ENCODE results near the gene PCDHGB4.
A peak's percentile ranks its signal among the peaks of the same experiment; 100 is the strongest.
"Not testable (repeated sequence)": the region's sequence is repeated elsewhere in the genome, so short reads cannot be mapped to it uniquely, and the experiment has no call there.

PCDHGB4 gene

DNA sequence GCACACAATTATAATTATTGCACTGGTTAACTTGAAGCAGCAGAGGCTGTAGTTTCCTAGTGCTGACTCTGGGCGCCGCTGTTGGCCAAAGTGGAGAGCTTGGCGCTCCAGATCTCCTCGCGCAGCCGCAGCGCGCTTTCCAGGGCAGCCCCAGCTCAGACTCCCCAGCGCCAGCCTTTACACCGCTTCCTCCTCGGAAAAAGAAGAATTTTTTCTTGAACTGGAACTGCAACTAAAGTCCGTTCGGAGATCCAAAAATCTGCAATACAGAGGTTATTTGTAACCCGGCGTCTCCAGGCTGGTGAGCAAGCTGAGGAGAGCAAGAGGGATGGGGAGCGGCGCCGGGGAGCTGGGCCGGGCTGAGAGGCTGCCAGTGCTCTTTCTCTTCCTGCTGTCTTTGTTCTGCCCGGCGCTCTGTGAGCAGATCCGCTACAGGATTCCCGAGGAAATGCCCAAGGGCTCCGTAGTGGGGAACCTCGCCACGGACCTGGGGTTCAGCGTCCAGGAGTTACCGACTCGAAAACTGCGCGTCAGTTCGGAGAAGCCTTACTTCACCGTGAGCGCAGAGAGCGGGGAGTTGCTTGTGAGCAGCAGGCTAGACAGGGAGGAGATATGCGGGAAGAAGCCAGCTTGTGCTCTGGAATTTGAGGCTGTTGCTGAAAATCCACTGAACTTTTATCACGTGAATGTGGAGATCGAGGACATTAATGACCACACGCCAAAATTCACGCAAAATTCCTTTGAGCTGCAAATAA lies at the start of gene PCDHGB4:
PCDHGB4 (plus strand) TSS at position 142 of the 755 bp plus-strand sequence; CDS start at position 329, 187 bp downstream.
- in situ Hi-C loops (cut with MboI; ENCODE audit: low pct_unique_long_range_greater_than_20kb, low sequenced_read_pairs), result not testable (repeated sequence)

DNA sequence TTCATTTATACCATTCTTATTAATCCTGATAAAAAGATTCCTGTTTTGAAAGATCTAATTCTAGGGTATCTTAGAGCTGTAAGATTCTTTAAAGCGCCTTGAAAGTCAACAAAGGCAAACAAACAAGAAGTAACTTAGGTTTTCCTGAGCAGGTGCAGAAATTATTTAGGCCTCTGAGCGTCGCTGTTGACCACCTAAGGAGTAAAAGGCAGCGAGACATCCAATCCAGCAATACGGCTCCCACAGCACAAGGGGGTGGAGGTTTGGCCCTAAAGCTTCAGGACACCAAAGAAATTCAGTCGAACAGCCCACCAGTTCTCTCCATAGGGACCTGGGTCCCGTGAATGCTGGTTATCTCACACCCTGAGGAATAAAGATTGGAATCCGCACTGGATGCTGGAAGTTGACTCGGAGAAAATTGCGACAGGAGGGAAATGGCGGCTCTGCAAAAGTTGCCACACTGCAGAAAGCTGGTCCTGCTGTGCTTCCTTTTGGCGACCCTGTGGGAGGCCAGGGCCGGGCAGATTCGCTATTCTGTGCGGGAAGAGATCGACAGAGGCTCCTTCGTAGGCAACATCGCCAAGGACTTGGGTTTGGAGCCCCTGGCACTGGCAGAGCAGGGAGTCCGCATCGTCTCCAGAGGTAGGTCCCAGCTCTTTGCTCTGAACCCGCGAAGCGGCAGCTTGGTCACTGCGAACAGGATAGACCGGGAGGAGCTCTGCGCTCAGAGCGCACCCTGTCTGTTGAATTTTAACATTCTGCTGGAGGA lies 48.8 kb upstream of the PCDHGB4 start, which contains the start of gene PCDHGA2:
PCDHGA2 (plus strand) TSS at position 223 of the 769 bp plus-strand sequence.
- in situ Hi-C loops (cut with MboI; ENCODE audit: low pct_unique_long_range_greater_than_20kb, low sequenced_read_pairs), result no loop called here
- DNase-seq, result peak; percentile 41

More for the DNA sequence above, at the start of gene PCDHGB4:
- not testable (repeated sequence) for DNase-seq

DNA sequence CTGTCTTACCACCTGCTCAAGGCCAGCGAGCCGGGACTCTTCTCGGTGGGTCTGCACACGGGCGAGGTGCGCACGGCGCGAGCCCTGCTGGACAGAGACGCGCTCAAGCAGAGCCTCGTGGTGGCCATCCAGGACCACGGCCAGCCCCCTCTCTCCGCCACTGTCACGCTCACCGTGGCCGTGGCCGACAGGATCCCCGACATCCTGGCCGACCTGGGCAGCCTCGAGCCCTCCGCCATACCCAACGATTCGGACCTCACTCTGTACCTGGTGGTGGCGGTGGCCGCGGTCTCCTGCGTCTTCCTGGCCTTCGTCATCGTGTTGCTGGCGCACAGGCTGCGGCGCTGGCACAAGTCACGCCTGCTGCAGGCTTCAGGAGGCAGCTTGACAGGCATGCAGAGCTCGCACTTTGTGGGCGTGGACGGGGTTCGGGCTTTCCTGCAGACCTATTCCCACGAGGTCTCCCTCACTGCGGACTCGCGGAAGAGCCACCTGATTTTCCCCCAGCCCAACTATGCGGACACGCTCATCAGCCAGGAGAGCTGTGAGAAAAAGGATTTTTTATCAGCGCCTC lies 46.6 kb upstream of the PCDHGB4 start:
- in situ Hi-C loops (cut with MboI; ENCODE audit: low pct_unique_long_range_greater_than_20kb, low sequenced_read_pairs); DNase-seq: not testable (repeated sequence)

DNA sequence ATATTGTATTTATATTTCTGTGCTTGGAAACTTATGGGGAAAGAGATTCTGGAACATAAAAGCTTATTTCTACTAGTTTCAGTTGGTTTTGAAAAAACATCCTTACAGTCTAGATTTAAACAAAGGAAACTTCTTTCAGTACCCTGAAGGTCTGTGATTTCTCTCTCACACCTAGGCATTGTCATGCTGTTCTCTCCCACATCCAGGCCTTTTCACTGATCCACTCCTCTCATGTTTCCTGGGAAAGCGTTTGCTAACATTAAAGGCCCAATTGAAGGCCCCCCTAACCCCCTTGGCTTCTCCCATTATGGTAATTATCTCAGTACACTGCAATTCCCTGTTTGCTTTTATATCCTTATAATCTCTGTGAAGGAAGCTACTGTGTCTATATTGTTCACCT lies 44.7 kb upstream of the PCDHGB4 start:
- in situ Hi-C loops (cut with MboI; ENCODE audit: low pct_unique_long_range_greater_than_20kb, low sequenced_read_pairs), result no loop called here

DNA sequence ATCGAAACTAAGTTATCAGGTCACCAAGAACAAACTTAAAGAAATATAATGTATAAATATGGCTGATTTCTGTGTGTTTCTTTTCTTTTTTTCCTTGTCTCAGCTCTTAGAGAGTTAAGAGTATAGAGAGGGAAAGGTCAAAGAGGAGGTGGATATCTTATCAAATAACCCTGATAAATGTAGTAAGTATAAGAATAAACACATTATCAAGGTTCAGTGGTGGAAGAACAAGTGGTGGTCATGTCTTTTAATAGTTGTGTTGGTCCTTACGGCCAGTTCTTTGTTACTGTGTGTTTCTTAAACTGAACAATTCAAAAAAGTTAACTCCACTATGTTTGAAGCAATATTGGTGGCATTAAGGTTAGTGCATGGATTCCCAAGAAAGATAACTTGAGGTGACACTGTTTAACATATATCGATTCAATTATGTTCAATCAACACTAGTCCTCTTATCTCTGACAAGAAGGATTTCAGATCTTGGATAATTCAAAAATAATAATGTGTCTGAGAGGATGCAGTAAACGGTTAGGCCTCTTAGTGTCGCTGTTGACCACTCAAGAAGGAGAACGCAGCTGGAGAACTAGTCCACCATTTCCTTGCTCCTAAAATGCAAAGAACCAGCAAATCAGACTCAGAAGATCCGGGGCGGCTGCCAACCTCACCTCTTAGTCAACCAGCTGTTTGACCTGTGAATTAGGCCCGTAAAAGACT lies 44.1 kb upstream of the PCDHGB4 start, which contains the start of gene PCDHGA3:
PCDHGA3 (plus strand) TSS at position 588 of the 711 bp plus-strand sequence. CDS start 205 bp downstream, outside the sequence.
- in situ Hi-C loops (cut with MboI; ENCODE audit: low pct_unique_long_range_greater_than_20kb, low sequenced_read_pairs), result no loop called here
- no peak for DNase-seq

More for the DNA sequence above, 44.7 kb upstream of the PCDHGB4 start:
- DNase-seq, result no peak

- no peak for DNase-seq
- in situ Hi-C loops (cut with MboI; ENCODE audit: low pct_unique_long_range_greater_than_20kb, low sequenced_read_pairs), result no loop called here
Measured at GRCh38 chr5:141343953-141344463, 43.5 kb upstream of the PCDHGB4 start.

GRCh38 chr5:141345327-141345726 lies 42.2 kb upstream of the PCDHGB4 start:
- no peak for DNase-seq
- in situ Hi-C loops (cut with MboI; ENCODE audit: low pct_unique_long_range_greater_than_20kb, low sequenced_read_pairs), result no loop called here

- in situ Hi-C loops (cut with MboI; ENCODE audit: low pct_unique_long_range_greater_than_20kb, low sequenced_read_pairs); DNase-seq: not testable (repeated sequence)
Measured at GRCh38 chr5:141346017-141346416, 41.5 kb upstream of the PCDHGB4 start.

GRCh38 chr5:141349917-141350619 lies 37.4 kb upstream of the PCDHGB4 start, which contains the start of gene PCDHGB1:
Gene PCDHGB1, plus strand, starts transcription at chr5:141350099. Its CDS starts 162 bp downstream, at chr5:141350261.
- DNase-seq, result peak; percentile 40
- in situ Hi-C loops (cut with MboI; ENCODE audit: low pct_unique_long_range_greater_than_20kb, low sequenced_read_pairs), result loop anchor here (25.0 kb wide), 1 partner anchor 212 kb away; no protein-coding TSS in a partner anchor

DNA sequence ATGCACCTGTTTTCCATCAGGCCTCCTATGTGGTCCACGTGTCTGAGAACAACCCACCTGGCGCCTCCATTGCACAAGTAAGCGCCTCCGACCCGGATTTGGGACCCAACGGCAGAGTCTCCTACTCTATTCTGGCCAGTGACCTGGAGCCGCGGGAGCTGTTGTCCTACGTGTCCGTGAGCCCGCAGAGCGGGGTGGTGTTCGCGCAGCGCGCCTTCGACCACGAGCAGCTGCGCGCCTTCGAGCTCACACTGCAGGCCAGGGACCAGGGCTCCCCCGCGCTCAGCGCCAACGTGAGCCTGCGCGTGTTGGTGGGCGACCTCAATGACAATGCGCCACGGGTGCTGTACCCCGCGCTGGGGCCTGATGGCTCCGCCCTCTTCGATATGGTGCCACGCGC lies 35.9 kb upstream of the PCDHGB4 start:
- in situ Hi-C loops (cut with MboI; ENCODE audit: low pct_unique_long_range_greater_than_20kb, low sequenced_read_pairs), result loop anchor here (25.0 kb wide), 1 partner anchor 211 kb away; no protein-coding TSS in a partner anchor

DNA sequence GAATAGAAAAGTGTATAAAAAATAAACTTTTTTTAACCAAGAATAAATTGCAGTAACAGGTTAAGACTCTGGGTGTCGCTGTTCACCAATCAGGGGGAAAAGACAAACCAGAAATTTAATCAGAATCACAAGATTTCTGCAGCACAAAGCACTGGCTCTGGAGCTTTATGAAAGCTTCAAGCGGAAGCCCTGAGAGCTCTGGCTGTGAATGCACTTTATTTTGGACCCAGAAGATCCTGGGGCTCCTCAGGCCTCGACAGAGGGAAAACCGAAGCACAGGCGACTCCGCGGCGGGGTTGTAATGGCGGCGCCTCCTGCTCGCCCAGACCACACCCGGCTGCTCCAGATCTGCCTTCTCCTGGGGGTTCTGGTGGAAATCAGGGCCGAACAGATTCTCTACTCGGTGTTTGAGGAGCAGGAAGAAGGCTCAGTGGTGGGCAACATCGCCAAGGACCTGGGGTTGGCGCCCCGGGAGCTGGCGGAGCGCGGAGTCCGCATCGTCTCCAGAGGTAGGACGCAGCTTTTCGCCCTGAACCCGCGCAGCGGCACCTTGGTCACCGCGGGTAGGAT lies 32.5 kb upstream of the PCDHGB4 start, which contains the start of gene PCDHGA4:
PCDHGA4 (plus strand) TSS at position 122 of the 570 bp plus-strand sequence; CDS start at position 209, 87 bp downstream.
- in situ Hi-C loops (cut with MboI; ENCODE audit: low pct_unique_long_range_greater_than_20kb, low sequenced_read_pairs), result loop anchor here (25.0 kb wide), 1 partner anchor 207 kb away; no protein-coding TSS in a partner anchor
- peak; percentile 17 for DNase-seq

More for the DNA sequence above, 35.9 kb upstream of the PCDHGB4 start:
- DNase-seq, result no peak

- no peak for DNase-seq
- in situ Hi-C loops (cut with MboI; ENCODE audit: low pct_unique_long_range_greater_than_20kb, low sequenced_read_pairs), result loop anchor here (25.0 kb wide), 1 partner anchor 207 kb away; no protein-coding TSS in a partner anchor
Measured at GRCh38 chr5:141355641-141356040, 31.9 kb upstream of the PCDHGB4 start.

DNA sequence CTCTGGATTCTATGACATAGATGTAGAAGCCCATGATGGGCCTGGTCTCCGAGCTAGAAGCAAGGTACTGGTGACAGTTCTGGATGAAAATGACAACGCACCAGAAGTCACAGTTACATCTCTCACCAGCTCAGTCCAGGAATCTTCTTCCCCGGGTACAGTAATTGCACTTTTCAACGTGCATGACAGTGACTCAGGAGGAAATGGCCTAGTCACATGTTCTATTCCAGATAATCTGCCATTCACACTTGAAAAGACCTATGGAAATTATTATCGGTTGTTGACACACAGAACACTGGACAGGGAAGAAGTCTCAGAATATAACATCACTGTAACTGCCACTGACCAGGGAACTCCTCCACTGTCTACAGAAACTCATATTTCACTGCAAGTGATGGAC lies 31.4 kb upstream of the PCDHGB4 start:
- in situ Hi-C loops (cut with MboI; ENCODE audit: low pct_unique_long_range_greater_than_20kb, low sequenced_read_pairs), result loop anchor here (25.0 kb wide), 1 partner anchor 206 kb away; no protein-coding TSS in a partner anchor
- no peak for DNase-seq

- in situ Hi-C loops (cut with MboI; ENCODE audit: low pct_unique_long_range_greater_than_20kb, low sequenced_read_pairs), result loop anchor here (25.0 kb wide), 1 partner anchor 205 kb away; no protein-coding TSS in a partner anchor
- DNase-seq, result no peak
Measured at GRCh38 chr5:141356950-141357349, 30.5 kb upstream of the PCDHGB4 start.

GRCh38 chr5:141359790-141360426 lies 27.6 kb upstream of the PCDHGB4 start, which contains the start of gene PCDHGB2:
Gene PCDHGB2, plus strand, starts transcription at chr5:141359994. Its CDS starts 142 bp downstream, at chr5:141360136.
- in situ Hi-C loops (cut with MboI; ENCODE audit: low pct_unique_long_range_greater_than_20kb, low sequenced_read_pairs), result loop anchor here (25.0 kb wide), 1 partner anchor 202 kb away; no protein-coding TSS in a partner anchor
- peak; percentile 75 for DNase-seq

GRCh38 chr5:141360685-141361084 lies 26.8 kb upstream of the PCDHGB4 start:
- no peak for DNase-seq
- in situ Hi-C loops (cut with MboI; ENCODE audit: low pct_unique_long_range_greater_than_20kb, low sequenced_read_pairs), result loop anchor here (25.0 kb wide), 1 partner anchor 202 kb away; no protein-coding TSS in a partner anchor

Data from KBM-7 (cell line).